Measurements from ENCODE around the gene GPX4. TPM values are rescaled to one million over a fixed set of nuclear protein-coding genes. Genes with fewer than 3 reads are reported as not detected.

GPX4 gene
- total and polyA plus RNA-seq, 2 donors (not counting 1 experiment from before 2014, with no cell fraction given): 213 to 317 TPM

- CTCF ChIA-PET: interaction anchor here (0.6 to 5.6 kb wide), 7 partner anchors 13 to 105 kb away, joined by 3 to 49 read pairs (median 10); partner anchors contain the start of genes ARHGAP45 and WDR18
- H3K79me2 ChIP-seq (ENCODE audit: control insufficient read depth, insufficient read depth, low read length): peaks cover 35% of the 10 kb centered on the region
- peaks cover 89% of the 10 kb centered on the region for H4K20me1 ChIP-seq (ENCODE audit: control insufficient read depth, insufficient read depth, low read length, poor library complexity, severe bottlenecking)
- ATAC-seq (ENCODE audit: low read depth) (no peak), DNase-seq (no peak)
- H2AFZ ChIP-seq (ENCODE audit: insufficient read depth, low read depth, low read length, poor library complexity, severe bottlenecking): no peak overlapping the region
- 89% methylated on average over 28 of the region's 32 CpGs for WGBS (ENCODE audit: insufficient coverage)
- no peaks in the 10 kb centered on the region for H3K27me3 ChIP-seq (replicated peaks in 1 of 4; ENCODE audit: control extremely low read depth in 1 of 4, control insufficient read depth in 3 of 4, insufficient read depth in 4 of 4, low read length in 3 of 4)
- no peak overlapping the region for H3K9ac ChIP-seq (ENCODE audit: low read length)
- peak overlapping the region in 1 of 2 donors; percentile 82 for H3K27ac ChIP-seq (ENCODE audit: low read length in 2 of 2)
- peak overlapping the region; percentile 69 for H3K4me2 ChIP-seq (replicated peaks; ENCODE audit: low read depth, low read length, poor library complexity, severe bottlenecking)
- no peak for TF ChIP-seq CTCF (IDR thresholded peaks at IDR 0.05)
- Mint-ChIP-seq H3K27me3 (no peaks in the 10 kb centered on the region), H3K9me3 (ENCODE audit: insufficient read depth) (no peaks in the 10 kb centered on the region), H3K4me3 (no peak overlapping the region), H3K27ac (peak overlapping the region; percentile 91), H3K4me1 (peaks cover 41% of the 10 kb centered on the region)
- peaks cover 0 to 68% of the 10 kb centered on the region in 2 experiments for H3K36me3 ChIP-seq (replicated peaks in 1 of 2; ENCODE audit: control extremely low read depth in 1 of 2, control insufficient read depth in 1 of 2, extremely low read depth in 1 of 2, insufficient read depth in 2 of 2, low read length in 1 of 2)
- POLR2A ChIA-PET: interaction anchor here (0.5 to 8.4 kb wide), 7 partner anchors 12 to 60 kb away, joined by 5 to 97 read pairs (median 11); partner anchors contain the start of genes ARHGAP45 and GPX4
- intact Hi-C loops (cut with micrococcal nuclease): loop anchor here (2.0 kb wide), 1 partner anchor 20 kb away; no protein-coding TSS in a partner anchor
- peaks cover 36 to 42% of the 10 kb centered on the region in 2 donors for H3K4me1 ChIP-seq (ENCODE audit: control insufficient read depth in 2 of 2, insufficient read depth in 2 of 2, low read length in 2 of 2)
- no peak overlapping the region for H3K4me3 ChIP-seq (ENCODE audit: control extremely low read depth in 1 of 5, extremely low read depth in 1 of 5, insufficient read depth in 1 of 5, low read depth in 2 of 5, low read length in 4 of 5)
- H3K9me3 ChIP-seq (ENCODE audit: control extremely low read depth in 1 of 3, control insufficient read depth in 2 of 3, insufficient read depth in 1 of 3, low read length in 2 of 3): no peaks in the 10 kb centered on the region
Measured at GRCh38 chr19:1089126-1089771, 14.5 kb upstream of the GPX4 start.

GRCh38 chr19:1089891-1090290 lies 13.9 kb upstream of the GPX4 start:
- H3K9me3 Mint-ChIP-seq (ENCODE audit: insufficient read depth): no peaks in the 10 kb centered on the region
- Histone ChIP-seq H3K27ac (ENCODE audit: low read length in 2 of 2) (no peak overlapping the region), H3K4me3 (ENCODE audit: control extremely low read depth in 1 of 5, extremely low read depth in 1 of 5, insufficient read depth in 1 of 5, low read depth in 2 of 5, low read length in 4 of 5) (no peak overlapping the region), H3K9ac (ENCODE audit: low read length) (no peak overlapping the region), H3K9me3 (ENCODE audit: control extremely low read depth in 1 of 3, control insufficient read depth in 2 of 3, insufficient read depth in 1 of 3, low read length in 2 of 3) (no peaks in the 10 kb centered on the region), H2AFZ (ENCODE audit: insufficient read depth, low read depth, low read length, poor library complexity, severe bottlenecking) (no peak overlapping the region), H4K20me1 (ENCODE audit: control insufficient read depth, insufficient read depth, low read length, poor library complexity, severe bottlenecking) (peaks cover 89% of the 10 kb centered on the region), H3K79me2 (ENCODE audit: control insufficient read depth, insufficient read depth, low read length) (peaks cover 41% of the 10 kb centered on the region), H3K27me3 (replicated peaks in 1 of 4; ENCODE audit: control extremely low read depth in 1 of 4, control insufficient read depth in 3 of 4, insufficient read depth in 4 of 4, low read length in 3 of 4) (no peaks in the 10 kb centered on the region), H3K4me1 (ENCODE audit: control insufficient read depth in 2 of 2, insufficient read depth in 2 of 2, low read length in 2 of 2) (peaks cover 38 to 46% of the 10 kb centered on the region in 2 donors), H3K4me2 (replicated peaks; ENCODE audit: low read depth, low read length, poor library complexity, severe bottlenecking) (no peak overlapping the region), H3K36me3 (replicated peaks in 1 of 2; ENCODE audit: control extremely low read depth in 1 of 2, control insufficient read depth in 1 of 2, extremely low read depth in 1 of 2, insufficient read depth in 2 of 2, low read length in 1 of 2) (peaks cover 0 to 62% of the 10 kb centered on the region in 2 experiments)
- H3K27me3 Mint-ChIP-seq: no peaks in the 10 kb centered on the region
- 71% methylated on average over 10 of the region's 22 CpGs for WGBS (ENCODE audit: insufficient coverage)
- peaks cover 41% of the 10 kb centered on the region for H3K4me1 Mint-ChIP-seq
- TF ChIP-seq EZH2 (IDR thresholded peaks at IDR 0.05; ENCODE audit: borderline replicate concordance, insufficient read depth, low read depth, low read length, poor library complexity, severe bottlenecking): no peak
- TF ChIP-seq CTCF (IDR thresholded peaks at IDR 0.05): no peak
- no peak overlapping the region for H3K27ac Mint-ChIP-seq
- DNase-seq (no peak), ATAC-seq (ENCODE audit: low read depth) (no peak)
- intact Hi-C loops (cut with micrococcal nuclease): loop anchor here (2.0 kb wide), 1 partner anchor 21 kb away; no protein-coding TSS in a partner anchor
- H3K4me3 Mint-ChIP-seq: no peak overlapping the region
- POLR2A ChIA-PET: interaction anchor here (0.6 to 8.4 kb wide), 9 partner anchors 8 to 230 kb away, joined by 4 to 97 read pairs (median 8); partner anchors contain the start of genes ABCA7, ARHGAP45 and GPX4
- CTCF ChIA-PET: interaction anchor here (0.6 to 4.4 kb wide), 4 partner anchors 13 to 106 kb away, joined by 3 to 49 read pairs (median 6); partner anchors contain the start of gene WDR18
